Activated T-helper 1 cell treated with Interleukin-2 at 50 U/mL for 16 hours (primary cell): ENCODE results near the gene BCAN.
"Not testable (repeated sequence)": the region's sequence is repeated elsewhere in the genome, so short reads cannot be mapped to it uniquely, and the experiment has no call there.

Source experiments
- DNase-seq: peaks from one replicate; pipeline ENCODE4 v3.0.0-alpha.2; 2020; ENCODE audit warnings: low read depth

BCAN gene

DNA sequence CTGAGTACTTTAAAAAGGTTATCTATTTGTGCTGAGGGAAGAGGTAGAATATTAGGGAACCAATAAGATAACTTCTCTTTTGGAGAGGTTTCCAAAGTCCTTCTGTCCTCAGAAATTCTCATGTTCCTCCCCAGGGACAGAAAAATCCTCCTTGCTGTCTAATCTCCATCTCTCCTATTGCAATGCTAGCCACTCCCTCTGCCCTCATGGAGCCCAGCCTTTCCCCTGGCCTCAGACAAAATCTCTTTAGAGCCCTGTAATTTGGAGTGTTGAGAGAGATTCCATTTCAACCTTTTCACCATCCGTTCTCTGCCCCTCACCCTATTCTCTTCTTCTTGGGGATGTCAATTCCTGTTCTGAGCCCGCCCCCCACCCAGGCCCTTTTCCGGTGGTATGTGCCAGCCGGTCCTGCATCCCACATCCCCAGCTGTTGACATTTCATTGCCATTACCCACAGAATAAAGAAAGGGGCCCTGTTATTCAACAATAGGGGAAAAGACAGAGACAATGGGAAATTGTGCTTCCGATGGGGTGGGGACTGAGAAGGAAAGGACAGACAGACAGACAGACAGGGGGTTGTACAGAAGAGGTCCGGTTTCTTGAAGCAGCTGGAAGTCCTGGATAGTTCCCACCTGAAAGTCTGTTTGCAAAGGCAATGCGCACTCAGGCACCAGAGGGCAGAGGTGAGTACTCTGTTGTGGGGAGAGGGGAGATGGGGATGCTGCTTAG, 22.9 kb upstream of the BCAN start, which contains the start of gene HAPLN2:
HAPLN2 (plus strand) TSS at position 563 of the 729 bp plus-strand sequence. CDS start 4,076 bp downstream, outside the sequence.
- no peak for DNase-seq

- DNase-seq = no peak
These were observed 22.3 kb upstream of the BCAN start for GRCh38 chr1:156619582-156619955.

DNA sequence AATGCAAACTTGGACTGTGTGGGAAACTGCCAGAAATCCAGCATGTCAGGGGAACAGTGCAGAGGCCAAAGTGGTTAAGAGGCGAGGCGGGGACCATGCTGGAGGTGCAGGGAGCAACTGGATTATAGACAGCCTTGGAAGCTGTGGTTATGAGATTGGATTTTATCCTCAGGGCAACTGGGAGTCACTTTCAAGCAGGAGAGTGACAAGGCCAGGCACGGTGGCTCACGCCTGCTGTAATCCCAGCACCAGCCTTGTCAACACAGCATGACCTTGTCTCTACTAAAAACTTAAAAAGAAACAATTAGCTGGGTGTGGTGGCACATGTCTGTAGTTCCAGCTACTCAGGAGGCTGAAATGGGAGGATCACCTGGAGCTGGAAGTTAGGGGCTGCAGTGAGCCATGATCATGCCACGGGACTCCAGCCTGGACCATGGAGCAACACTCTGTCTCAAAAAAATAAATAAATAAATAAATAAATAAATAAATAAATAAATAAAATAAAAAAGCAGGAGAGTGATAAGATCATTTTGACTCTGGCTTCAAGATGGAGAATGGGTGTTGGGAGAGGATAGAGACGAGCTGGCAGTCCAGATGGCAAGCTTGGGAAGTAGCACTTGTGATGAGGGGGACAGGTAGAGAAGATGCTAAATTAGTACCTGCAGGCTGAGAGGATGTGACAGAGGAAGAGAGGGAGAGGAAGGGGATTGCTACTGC, 19.2 kb upstream of the BCAN start:
- DNase-seq = no peak

DNA sequence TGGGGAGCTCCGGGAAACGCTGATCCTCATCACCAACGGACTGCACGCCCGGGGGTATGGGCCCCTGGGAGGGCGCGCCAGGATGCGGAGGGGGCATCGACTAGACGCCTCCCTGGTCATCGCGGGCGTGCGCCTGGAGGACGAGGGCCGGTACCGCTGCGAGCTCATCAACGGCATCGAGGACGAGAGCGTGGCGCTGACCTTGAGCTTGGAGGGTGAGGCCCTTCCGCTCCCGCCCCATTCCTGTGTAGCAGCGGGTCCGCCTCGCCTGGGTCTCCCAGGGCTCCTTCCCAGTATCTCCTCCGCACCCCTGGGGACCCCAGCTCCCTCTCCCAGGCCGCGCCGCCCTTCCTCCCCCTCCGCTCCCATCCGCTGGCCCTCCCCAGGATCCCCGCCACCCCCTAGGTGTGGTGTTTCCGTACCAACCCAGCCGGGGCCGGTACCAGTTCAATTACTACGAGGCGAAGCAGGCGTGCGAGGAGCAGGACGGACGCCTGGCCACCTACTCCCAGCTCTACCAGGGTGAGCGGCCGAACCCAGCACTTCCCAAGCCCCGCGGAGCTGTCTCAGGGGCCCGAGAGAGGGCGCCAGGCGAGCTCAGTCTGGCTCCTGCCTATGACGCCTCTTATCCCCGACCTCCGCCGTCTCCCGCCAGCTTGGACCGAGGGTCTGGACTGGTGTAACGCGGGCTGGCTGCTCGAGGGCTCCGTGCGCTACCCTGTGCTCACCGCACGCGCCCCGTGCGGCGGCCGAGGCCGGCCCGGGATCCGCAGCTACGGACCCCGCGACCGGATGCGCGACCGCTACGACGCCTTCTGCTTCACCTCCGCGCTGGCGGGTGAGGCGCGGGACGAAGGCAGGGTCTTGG, 17.7 kb upstream of the BCAN start:
- no peak for DNase-seq

- no peak for DNase-seq
These were observed 17.0 kb upstream of the BCAN start for GRCh38 chr1:156624814-156625435.

GRCh38 chr1:156625436-156626078, 16.4 kb upstream of the BCAN start:
- DNase-seq = peak; percentile 53

- DNase-seq = no peak
These were observed 15.9 kb upstream of the BCAN start for GRCh38 chr1:156626079-156626438.

DNA sequence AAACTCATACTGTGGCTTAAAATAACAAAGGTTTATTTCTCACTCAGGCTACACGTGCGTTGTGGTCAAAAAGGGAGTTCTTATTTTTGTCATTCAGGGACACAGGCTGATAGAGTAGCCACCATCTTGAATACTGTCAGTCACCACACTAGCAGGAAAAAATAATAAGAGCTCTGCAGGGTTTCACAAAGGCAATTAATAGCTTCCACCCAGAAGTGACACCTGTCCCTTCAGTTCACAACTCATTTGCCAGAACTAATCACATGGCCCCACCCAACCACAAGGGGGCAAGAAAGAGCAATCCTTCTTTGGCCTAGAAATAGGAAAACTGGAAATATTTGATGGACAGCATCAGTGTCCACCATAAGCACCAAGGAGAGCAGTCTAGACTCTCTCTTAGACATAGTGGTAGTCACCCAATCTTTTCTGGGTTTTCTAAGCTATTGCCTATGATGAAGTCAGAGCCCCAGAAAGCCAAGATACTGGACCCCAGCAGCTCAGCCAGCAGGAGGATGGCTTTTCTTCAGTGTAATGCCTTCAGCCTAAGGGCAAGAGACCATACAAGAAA, 14.5 kb upstream of the BCAN start:
- no peak for DNase-seq

DNA sequence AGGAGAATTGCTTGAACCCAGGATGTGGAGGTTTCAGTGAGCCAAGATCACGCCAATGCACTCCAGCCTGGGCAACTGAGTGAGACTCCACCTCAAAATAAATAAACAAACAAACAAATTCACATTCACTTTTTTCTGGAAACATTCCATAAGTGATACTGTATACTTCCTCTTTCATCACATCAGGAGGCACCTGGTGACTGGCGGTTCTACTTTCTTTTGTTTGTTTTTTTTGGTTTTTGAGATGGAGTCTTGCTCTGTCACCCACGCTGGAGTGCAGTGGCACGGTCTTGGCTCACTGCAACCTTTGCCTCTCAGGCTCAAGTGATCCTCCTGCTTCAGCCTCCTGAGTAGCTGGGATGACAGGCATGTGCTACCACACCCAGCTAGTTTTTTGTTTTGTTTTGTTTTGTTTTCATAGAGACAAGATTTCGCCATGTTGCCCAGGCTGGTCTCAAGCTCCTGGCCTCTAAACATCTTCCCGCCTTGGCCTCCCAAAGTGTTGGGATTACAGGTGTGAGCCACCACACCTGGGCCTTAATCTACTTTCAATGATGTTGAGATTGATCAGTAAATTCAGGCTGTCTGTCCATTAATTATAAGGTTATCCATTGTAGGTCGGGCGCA, 12.0 kb upstream of the BCAN start:
- DNase-seq = no peak

GRCh38 chr1:156631152-156631551, 10.8 kb upstream of the BCAN start:
- not testable (repeated sequence) for DNase-seq

DNA sequence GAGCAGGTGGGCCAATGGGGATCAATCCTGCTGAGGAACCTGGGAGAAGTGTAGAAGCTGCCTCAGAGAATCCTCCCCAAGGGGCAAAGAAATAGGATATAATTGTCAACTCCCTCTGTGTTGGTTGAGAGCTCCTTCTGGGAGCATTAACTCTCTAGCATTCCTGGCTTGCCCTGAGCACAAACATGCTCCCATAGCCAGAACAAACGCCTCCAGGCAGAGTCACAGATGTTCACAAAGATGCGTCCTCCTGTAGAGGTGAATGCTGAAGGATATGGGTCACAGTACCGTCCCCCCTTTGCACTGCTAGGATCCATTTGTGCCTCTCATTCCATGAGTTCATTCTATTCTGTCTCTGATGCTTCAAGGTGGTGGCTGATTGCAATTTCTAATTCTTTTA, 9.6 kb upstream of the BCAN start:
- no peak for DNase-seq

DNA sequence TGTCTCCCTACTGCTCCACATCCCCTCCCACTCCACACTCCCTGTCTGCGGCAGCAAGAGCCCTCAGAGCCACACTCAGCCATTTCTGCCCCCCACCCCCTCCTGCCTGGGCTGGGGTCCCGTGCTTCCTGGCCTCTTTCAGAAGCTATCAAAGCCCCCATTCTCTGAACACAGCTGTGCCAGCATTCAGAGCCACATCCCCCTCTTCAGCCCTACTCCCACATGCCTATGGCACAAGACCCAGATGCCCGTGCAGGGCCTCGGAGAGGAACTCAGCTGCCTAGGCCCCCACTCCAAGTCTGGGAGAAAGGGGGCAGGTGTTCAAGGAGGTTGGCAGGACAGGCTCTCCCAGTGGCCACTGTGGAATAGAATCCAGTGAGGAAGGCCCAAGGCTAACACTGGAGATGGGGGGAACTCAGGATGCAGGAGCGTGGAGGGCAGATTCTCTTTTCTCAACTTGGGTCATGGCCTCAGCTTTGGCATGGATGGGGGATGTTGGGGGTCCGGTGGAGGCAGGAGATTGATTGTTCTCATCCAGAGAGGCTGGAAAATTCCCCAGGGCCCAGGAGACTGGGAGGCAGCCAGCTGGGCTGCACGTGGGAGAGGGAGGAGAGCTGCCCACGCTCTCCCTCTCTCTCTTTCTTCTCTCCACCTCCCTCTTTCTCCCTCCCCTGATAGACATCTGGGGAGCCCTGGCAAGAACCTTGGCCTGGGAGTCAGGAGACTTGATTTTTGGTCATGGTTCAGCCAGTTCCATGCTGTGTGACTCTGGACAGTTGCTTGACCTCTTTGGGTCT, 3.5 kb upstream of the BCAN start:
- no peak for DNase-seq

GRCh38 chr1:156639601-156640101, 2.3 kb upstream of the BCAN start:
- no peak for DNase-seq

- DNase-seq = no peak
These were observed 843 bp upstream of the BCAN start for GRCh38 chr1:156640842-156641706.

GRCh38 chr1:156642265-156643048, 540 bp downstream of the BCAN start:
- DNase-seq = no peak

DNA sequence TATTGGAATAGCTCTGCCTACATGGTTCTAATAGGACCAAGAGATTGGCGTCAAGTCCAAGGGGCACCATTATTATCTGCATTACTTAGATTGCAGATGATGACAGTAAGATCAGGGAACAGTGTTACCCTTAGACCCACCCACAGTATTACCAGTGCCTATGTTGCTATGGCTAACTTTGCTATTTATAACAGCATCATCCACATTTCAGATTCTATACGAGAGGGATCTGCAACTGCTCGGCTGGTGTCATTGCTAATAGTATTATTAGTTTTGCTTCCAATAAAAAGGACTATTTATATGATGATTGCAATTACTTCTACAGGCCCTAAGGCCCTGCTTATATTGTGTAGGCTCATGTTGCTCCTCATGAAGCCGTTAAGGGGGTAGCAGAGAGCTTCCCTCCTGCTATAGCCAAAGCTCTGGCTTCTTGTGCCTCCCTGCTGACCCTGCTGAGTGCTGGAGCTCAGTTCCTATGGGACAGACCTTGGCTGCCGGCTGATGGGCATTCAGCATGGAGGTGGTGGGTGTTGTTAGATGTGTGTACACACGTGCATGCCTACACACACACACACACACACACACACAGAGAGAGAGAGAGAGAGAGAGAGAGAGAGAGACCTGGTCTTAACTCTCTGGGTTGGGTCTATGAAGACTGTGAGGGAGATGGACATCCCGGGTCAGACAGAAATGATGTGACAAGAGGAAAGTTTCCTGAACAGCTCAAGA, 1.3 kb downstream of the BCAN start:
- DNase-seq = no peak

DNA sequence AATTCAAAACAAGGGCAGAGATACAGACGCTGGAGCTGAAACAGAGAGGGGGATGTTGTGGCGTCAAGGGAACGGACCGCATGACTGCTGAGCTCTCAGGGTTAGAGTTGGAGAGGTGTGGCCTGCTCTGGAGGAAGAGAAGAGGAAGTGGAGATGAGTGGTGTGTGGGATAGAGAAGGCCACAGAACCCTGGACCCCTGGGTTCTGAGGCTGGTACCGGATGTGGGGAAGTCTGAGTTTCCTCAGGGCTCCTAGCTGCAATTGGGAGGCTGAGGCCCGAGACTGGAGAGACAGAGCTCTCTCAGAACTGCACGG, 1.8 kb downstream of the BCAN start:
- no peak for DNase-seq

DNA sequence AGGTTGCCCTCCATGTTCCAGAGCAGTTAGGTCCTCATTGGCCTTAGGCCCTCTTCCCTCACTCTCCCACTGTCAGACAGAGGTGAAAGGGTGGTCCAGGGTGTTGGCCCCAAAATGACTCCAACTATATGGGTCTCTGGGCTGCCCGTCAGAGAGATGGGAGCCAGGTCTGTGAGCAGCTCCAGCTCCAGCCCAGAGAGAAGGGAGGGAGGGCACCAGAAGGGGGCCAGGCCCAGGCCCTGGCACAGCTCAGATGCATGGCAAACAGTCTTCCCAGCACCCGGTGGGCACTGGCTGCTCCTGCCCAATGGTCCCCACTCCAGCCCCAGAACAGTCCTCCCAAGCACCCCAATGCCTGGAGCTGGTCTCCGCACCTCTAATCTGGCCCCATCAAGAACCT, 2.2 kb downstream of the BCAN start:
- no peak for DNase-seq
